IMR-90 (cell line): ENCODE measurements around the gene SEMA6A. TPM values are rescaled to one million over a fixed set of nuclear protein-coding genes. Genes with fewer than 3 reads are reported as not detected.

ENCODE experiments used
- ATAC-seq: fragments of 200-7000 bp; cut with Tn5 transposase; 2 replicates; pipeline ENCODE4 v1.9.1; 2020; ENCODE audit warnings: low read depth, mild to moderate bottlenecking, moderate library complexity
- BruUV-seq: library from RNA; stranded (reverse); fragments of 400-500 nt; replicated peaks from 2 replicates; lab custom pipeline; 2021; lab: Mats Ljungman, UMichigan
- CTCF ChIA-PET: fragments of 300-600 bp; formaldehyde crosslinking; extraction: SDS; loops from one replicate; lab custom pipeline; 2021; ENCODE audit warnings: antibody characterized with exemption; lab: Yijun Ruan, JAX
- POLR2A ChIA-PET: fragments of 300-600 bp; sonication (Branson Sonifier 250); formaldehyde crosslinking; loops from one replicate; lab custom pipeline; 2022; ENCODE audit warnings: antibody characterized with exemption; ENCODE audit not compliant: unreplicated experiment; lab: Charles Lee
- DNase-seq: peaks from one replicate; pipeline ENCODE4 v3.0.0; 2013
- H2AFZ ChIP-seq: replicated peaks from 2 replicates; pipeline ENCODE3; 2013; ENCODE audit warnings: low read length, mild to moderate bottlenecking; ENCODE audit not compliant: poor library complexity
- H2AK5ac ChIP-seq: 2 replicates; pipeline ENCODE4 v1.6.1; 2013; ENCODE audit warnings: low read depth, low read length, inconsistent platforms
- H2AK9ac ChIP-seq: replicated peaks from 2 replicates; pipeline ENCODE3; 2013; ENCODE audit warnings: mild to moderate bottlenecking, low read depth, low read length, moderate library complexity; ENCODE audit not compliant: poor library complexity
- H2BK120ac ChIP-seq: 2 replicates; pipeline ENCODE4 v1.6.1; 2013; ENCODE audit warnings: low read depth, low read length, inconsistent platforms
- H2BK15ac ChIP-seq: 3 replicates; pipeline ENCODE4 v1.6.1; 2013; ENCODE audit warnings: low read depth, low read length, inconsistent platforms
- H2BK20ac ChIP-seq: 2 replicates; pipeline ENCODE4 v1.6.1; 2013; ENCODE audit warnings: low read depth, mild to moderate bottlenecking, inconsistent platforms, low read length, moderate library complexity
- H2BK5ac ChIP-seq: 2 replicates; pipeline ENCODE4 v1.6.1; 2013; ENCODE audit warnings: mild to moderate bottlenecking, low read depth, low read length, inconsistent platforms; ENCODE audit not compliant: poor library complexity, severe bottlenecking
- H3K14ac ChIP-seq: replicated peaks from 2 replicates; pipeline ENCODE4 v1.6.1; 2013; ENCODE audit warnings: low read depth, low read length, inconsistent platforms
- H3K18ac ChIP-seq: 2 replicates; pipeline ENCODE4 v1.6.1; 2013; ENCODE audit warnings: low read depth, low read length, control low read depth
- H3K23ac ChIP-seq: 2 replicates; pipeline ENCODE4 v1.6.1; 2013; ENCODE audit warnings: low read depth, low read length, inconsistent platforms
- H3K27ac ChIP-seq: 2 replicates; pipeline ENCODE4 v1.5.1; 2013; ENCODE audit warnings: mild to moderate bottlenecking, control low read depth, low read length; ENCODE audit not compliant: insufficient read depth
- H3K27me3 ChIP-seq: 2 replicates; pipeline ENCODE4 v1.6.1; 2013; ENCODE audit warnings: low read length; ENCODE audit not compliant: control insufficient read depth, insufficient read depth
- H3K36me3 ChIP-seq: 2 replicates; pipeline ENCODE4 v1.6.1; 2013; ENCODE audit warnings: low read length, mixed read lengths; ENCODE audit not compliant: control insufficient read depth, insufficient read depth
- H3K4ac ChIP-seq: 2 replicates; pipeline ENCODE4 v1.6.1; 2013; ENCODE audit warnings: low read depth, low read length, inconsistent platforms
- H3K4me1 ChIP-seq: 2 replicates; pipeline ENCODE4 v1.6.1; 2013; ENCODE audit warnings: low read length, mixed read lengths; ENCODE audit not compliant: control insufficient read depth, insufficient read depth
- H3K4me2 ChIP-seq: 2 replicates; pipeline ENCODE4 v1.6.1; 2013; ENCODE audit warnings: low read depth, mild to moderate bottlenecking, control low read depth, low read length, moderate library complexity
- H3K4me3 ChIP-seq: 2 replicates; pipeline ENCODE4 v1.5.1; 2013; ENCODE audit warnings: low read depth, mild to moderate bottlenecking, control low read depth, low read length, moderate library complexity; ENCODE audit not compliant: insufficient read depth
- H3K56ac ChIP-seq: 2 replicates; pipeline ENCODE4 v1.6.1; 2013; ENCODE audit warnings: low read length, inconsistent platforms; ENCODE audit not compliant: insufficient read depth; ENCODE audit errors: extremely low read depth
- H3K79me1 ChIP-seq, 2 experiments: 2 replicates each; pipeline ENCODE4 v1.6.1; 2013; ENCODE audit warnings: low read length in 2 of 2, inconsistent platforms in 1 of 2, low read depth in 1 of 2
- H3K9ac ChIP-seq: 2 replicates; pipeline ENCODE4 v1.6.1; 2013; ENCODE audit warnings: low read depth, low read length, control low read depth
- H3K9me1 ChIP-seq: 2 replicates; pipeline ENCODE4 v1.6.1; 2013; ENCODE audit warnings: low read length, inconsistent platforms; ENCODE audit not compliant: insufficient read depth
- H3K9me3 ChIP-seq: 2 replicates; pipeline ENCODE4 v1.6.1; 2013; ENCODE audit warnings: low read length; ENCODE audit not compliant: control insufficient read depth, insufficient read depth
- H4K20me1 ChIP-seq: 2 replicates; pipeline ENCODE4 v1.6.1; 2013; ENCODE audit warnings: low read length, inconsistent platforms; ENCODE audit not compliant: insufficient read depth
- H4K5ac ChIP-seq: 2 replicates; pipeline ENCODE4 v1.6.1; 2013; ENCODE audit warnings: mild to moderate bottlenecking, low read depth, low read length, control low read depth
- H4K8ac ChIP-seq, 2 experiments: 2 replicates each; pipeline ENCODE4 v1.6.1; 2013; ENCODE audit warnings: low read depth in 2 of 2, low read length in 2 of 2, control low read depth in 1 of 2, inconsistent platforms in 1 of 2
- H4K91ac ChIP-seq: 2 replicates; pipeline ENCODE4 v1.6.1; 2013; ENCODE audit warnings: low read depth, low read length, inconsistent platforms; ENCODE audit not compliant: insufficient read depth
- CHD1 ChIP-seq: IDR thresholded peaks from 2 replicates; pipeline ENCODE4 v1.6.1; 2012; ENCODE audit warnings: low read depth, low read length, improper control_type of control experiment
- MAFK ChIP-seq: IDR thresholded peaks from 2 replicates; pipeline ENCODE4 v1.6.1; 2012; ENCODE audit warnings: low read depth, low read length, improper control_type of control experiment
- MAZ ChIP-seq: IDR thresholded peaks from 2 replicates; pipeline ENCODE4 v1.6.1; 2012; ENCODE audit warnings: low read depth, mild to moderate bottlenecking, low read length, improper control_type of control experiment, moderate library complexity, borderline replicate concordance
- MXI1 ChIP-seq: IDR thresholded peaks from 2 replicates; pipeline ENCODE4 v1.6.1; 2012; ENCODE audit warnings: low read depth, mild to moderate bottlenecking, low read length, moderate library complexity, borderline replicate concordance
- RCOR1 ChIP-seq: IDR thresholded peaks from 2 replicates; pipeline ENCODE4 v1.6.1; 2012; ENCODE audit warnings: mild to moderate bottlenecking, low read length, improper control_type of control experiment; ENCODE audit not compliant: insufficient replicate concordance
- RFX5 ChIP-seq: IDR thresholded peaks from 2 replicates; pipeline ENCODE4 v1.8.0; 2012; ENCODE audit warnings: low read depth, mild to moderate bottlenecking, low read length, moderate library complexity
- WGBS, 2 experiments: methylation state at CpG; one replicate each; pipeline versions ENCODE4 v1.1.5 to v1.1.7; 2013; ENCODE audit warnings: missing lambda C conversion rate in 2 of 2; ENCODE audit not compliant: insufficient read length in 1 of 2; ENCODE audit errors: extremely low coverage in 2 of 2; 5-methylcytosine and 5-hydroxymethylcytosine counted together
- dilution Hi-C: fragments of 300-500 bp; cut with HindIII; formaldehyde crosslinking; loops from one replicate; pipeline ENCODE4 v1.14.3; 2018; ENCODE audit warnings: low sequenced_read_pairs; ENCODE audit not compliant: unreplicated experiment
- in situ Hi-C: fragments of 300-500 bp; cut with MboI; formaldehyde crosslinking; loops from 3 replicates; pipeline ENCODE4 v1.14.3; 2019; ENCODE audit warnings: low sequenced_read_pairs, inconsistent platforms, mixed read lengths
- intact Hi-C: fragments of 100-400 bp; cut with micrococcal nuclease; formaldehyde crosslinking; loops from 2 replicates; pipeline ENCODE4 v1.10.0; 2022
- polyA plus RNA-seq, 3 experiments: library from polyadenylated mRNA; depleted of rRNA; stranded (reverse); fragments of >200 nt; gene quantifications; 2 replicates each; pipeline ENCODE4 v1.2.3, GENCODE V29; 2012; ENCODE audit warnings: low replicate concordance in 1 of 3
- total RNA-seq: library from RNA; depleted of rRNA; stranded (reverse); fragments of >200 nt; gene quantifications from 2 replicates; pipeline ENCODE4 v1.2.3, GENCODE V29; 2012

Gene SEMA6A
- total and polyA plus RNA-seq, 2 of the 4 experiments (the other 2 are of a cell fraction) = 0.27 to 0.36 TPM

GRCh38 chr5:116453988-116454411 lies 120.6 kb downstream of the SEMA6A start:
- H3K23ac ChIP-seq = no peak overlapping the region
- intact Hi-C loops = loop anchor here (2.0 kb wide), 1 partner anchor 315 kb away; no protein-coding TSS in a partner anchor
- POLR2A ChIA-PET = interaction anchor here (0.5 kb wide), 1 partner anchor 35 kb away, joined by 8 read pairs; no protein-coding TSS in a partner anchor
- peaks cover 11% of the 10 kb centered on the region; the same call in 1 of the 2 replicates for H4K20me1 ChIP-seq
- peak overlapping the region; percentile 7; the same call in 1 of the 2 replicates for H3K4me2 ChIP-seq
- no peak overlapping the region for H2BK120ac ChIP-seq
- H3K9me3 ChIP-seq = no peaks in the 10 kb centered on the region
- no peak overlapping the region for H2AFZ ChIP-seq
- H3K27me3 ChIP-seq = peaks cover 14% of the 10 kb centered on the region
- H2AK5ac ChIP-seq = no peak overlapping the region
- in situ Hi-C loops = no loop called here
- H3K56ac ChIP-seq = no peak overlapping the region
- no peak overlapping the region for H3K18ac ChIP-seq
- H2AK9ac ChIP-seq = no peak overlapping the region
- TF ChIP-seq MAZ (no peak), MAFK (no peak), RFX5 (no peak), CHD1 (no peak), MXI1 (no peak), RCOR1 (no peak)
- WGBS, 2 experiments = no CpG with 5 or more reads among the region's 5 CpGs
- BruUV-seq = no TSS peak
- H3K79me1 ChIP-seq = no peaks in the 10 kb centered on the region
- H3K9me1 ChIP-seq = peaks cover 9% of the 10 kb centered on the region; the same call in 1 of the 2 replicates
- CTCF ChIA-PET = interaction anchor here (1.7 kb wide), 1 partner anchor 316 kb away, joined by 4 read pairs; no protein-coding TSS in a partner anchor
- H3K4me3 ChIP-seq = no peak overlapping the region
- ATAC-seq (peak; percentile 15; the same call in 1 of the 2 replicates), DNase-seq (no peak)
- no peak overlapping the region for H3K14ac ChIP-seq
- dilution Hi-C loops = no loop called here
- no peak overlapping the region; the same call in 1 of the 2 replicates for H3K4ac ChIP-seq
- H4K91ac ChIP-seq = no peak overlapping the region
- no peak overlapping the region for H3K9ac ChIP-seq
- no peak overlapping the region for H2BK15ac ChIP-seq
- no peak overlapping the region for H4K8ac ChIP-seq
- H2BK5ac ChIP-seq = no peak overlapping the region
- H2BK20ac ChIP-seq = no peak overlapping the region
- H3K27ac ChIP-seq = no peak overlapping the region
- H3K4me1 ChIP-seq = 0 out of 2 replicates have a peak, but pooled peaks cover 2% of the 10 kb centered on the region
- no peak overlapping the region for H4K5ac ChIP-seq
- H3K36me3 ChIP-seq = no peaks in the 10 kb centered on the region
